Measurements from ENCODE around the gene PARP9. TPM values are rescaled to one million over a fixed set of nuclear protein-coding genes. Genes with fewer than 3 reads are reported as not detected.
A peak's percentile ranks its signal among the peaks of the same experiment; 100 is the strongest.
"Not testable (repeated sequence)": the region's sequence is repeated elsewhere in the genome, so short reads cannot be mapped to it uniquely, and the experiment has no call there.

The PARP9 gene
- total RNA-seq, 1 donor from 2014 or later, result 90.4 TPM

DNA sequence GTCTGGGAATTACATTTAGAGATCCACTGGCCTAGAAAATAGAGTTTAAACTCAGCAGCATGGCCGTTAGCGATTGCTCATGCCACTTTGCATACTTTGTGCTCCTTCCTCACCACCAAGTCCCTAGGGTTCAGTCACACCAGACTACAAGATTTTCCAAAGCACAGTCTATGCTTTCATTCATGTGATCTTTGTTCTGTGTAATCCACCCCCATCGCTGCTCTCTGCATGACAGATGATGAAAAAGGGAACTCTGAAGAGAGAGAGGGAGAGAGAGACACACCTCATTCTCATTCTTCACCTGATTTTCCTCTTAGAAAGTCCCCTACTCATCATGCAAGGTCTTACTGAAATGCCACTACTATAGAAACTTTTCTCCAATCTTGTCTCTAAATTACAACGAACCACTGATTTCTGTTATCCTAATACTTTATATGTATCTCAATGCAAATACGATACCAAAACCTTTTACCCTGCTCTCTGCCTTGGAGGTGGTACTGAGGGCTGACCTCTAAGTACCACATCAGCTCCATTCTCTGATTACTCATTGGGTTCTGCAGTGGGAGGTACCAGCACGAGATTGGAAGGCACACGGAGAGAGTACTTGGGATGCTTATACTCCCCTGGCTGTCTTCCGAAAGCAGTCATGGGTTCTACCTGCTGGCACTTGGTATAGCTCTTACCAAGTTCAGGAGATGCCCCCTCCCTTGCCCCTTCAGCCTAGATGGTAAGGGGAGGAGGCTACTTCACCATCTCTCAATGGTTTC, 12.3 kb upstream of the PARP9 start:
- ATAC-seq, result peak in 1 of 2 donors; percentile 55
- Histone ChIP-seq H3K4me3 (no peak overlapping the region), H3K9me3 (no peaks in the 10 kb centered on the region), H3K36me3 (peaks cover 35% of the 10 kb centered on the region), H3K27ac (no peak overlapping the region), H3K4me1 (peaks cover 32% of the 10 kb centered on the region), H3K27me3 (ENCODE audit: low read depth) (no peaks in the 10 kb centered on the region)
- DNase-seq, result no peak
- intact Hi-C loops (cut with DNase I), result no loop called here
- TF ChIP-seq, protein P1, sequence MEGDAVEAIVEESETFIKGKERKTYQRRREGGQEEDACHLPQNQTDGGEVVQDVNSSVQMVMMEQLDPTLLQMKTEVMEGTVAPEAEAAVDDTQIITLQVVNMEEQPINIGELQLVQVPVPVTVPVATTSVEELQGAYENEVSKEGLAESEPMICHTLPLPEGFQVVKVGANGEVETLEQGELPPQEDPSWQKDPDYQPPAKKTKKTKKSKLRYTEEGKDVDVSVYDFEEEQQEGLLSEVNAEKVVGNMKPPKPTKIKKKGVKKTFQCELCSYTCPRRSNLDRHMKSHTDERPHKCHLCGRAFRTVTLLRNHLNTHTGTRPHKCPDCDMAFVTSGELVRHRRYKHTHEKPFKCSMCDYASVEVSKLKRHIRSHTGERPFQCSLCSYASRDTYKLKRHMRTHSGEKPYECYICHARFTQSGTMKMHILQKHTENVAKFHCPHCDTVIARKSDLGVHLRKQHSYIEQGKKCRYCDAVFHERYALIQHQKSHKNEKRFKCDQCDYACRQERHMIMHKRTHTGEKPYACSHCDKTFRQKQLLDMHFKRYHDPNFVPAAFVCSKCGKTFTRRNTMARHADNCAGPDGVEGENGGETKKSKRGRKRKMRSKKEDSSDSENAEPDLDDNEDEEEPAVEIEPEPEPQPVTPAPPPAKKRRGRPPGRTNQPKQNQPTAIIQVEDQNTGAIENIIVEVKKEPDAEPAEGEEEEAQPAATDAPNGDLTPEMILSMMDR (IDR thresholded peaks at IDR 0.05), result no peak

DNA sequence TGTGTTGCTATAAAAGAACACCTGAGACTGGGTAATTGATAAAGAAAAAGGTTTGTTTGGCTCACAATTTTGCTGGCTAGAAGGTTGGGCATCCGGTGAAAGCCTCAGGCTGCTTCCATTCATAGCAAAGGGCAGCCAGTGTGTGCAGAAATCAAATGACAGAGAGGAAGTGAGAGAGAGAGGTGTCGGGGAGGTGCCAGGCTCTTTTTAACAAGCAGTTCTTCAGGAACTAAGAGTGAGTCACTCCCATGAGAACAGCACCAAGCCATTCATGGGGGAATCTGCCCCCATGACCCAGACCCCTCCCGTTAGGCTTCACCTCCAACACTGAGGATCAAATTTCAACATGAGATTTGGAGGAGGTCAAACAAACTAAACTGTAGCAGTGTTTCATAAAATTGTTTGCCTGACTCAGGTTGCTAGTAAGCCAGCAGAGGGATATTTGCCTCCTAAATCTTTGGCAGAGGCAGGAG, 8.9 kb upstream of the PARP9 start:
- TF ChIP-seq, protein P1 (IDR thresholded peaks at IDR 0.05), result no peak
- peak; percentile 83 to 88 for ATAC-seq
- Histone ChIP-seq H3K27ac (peak overlapping the region; percentile 49), H3K36me3 (peaks cover 67% of the 10 kb centered on the region), H3K9me3 (no peaks in the 10 kb centered on the region), H3K27me3 (ENCODE audit: low read depth) (no peaks in the 10 kb centered on the region), H3K4me3 (no peak overlapping the region), H3K4me1 (peaks cover 45% of the 10 kb centered on the region)
- intact Hi-C loops (cut with DNase I), result no loop called here
- DNase-seq, result peak; percentile 58

DNA sequence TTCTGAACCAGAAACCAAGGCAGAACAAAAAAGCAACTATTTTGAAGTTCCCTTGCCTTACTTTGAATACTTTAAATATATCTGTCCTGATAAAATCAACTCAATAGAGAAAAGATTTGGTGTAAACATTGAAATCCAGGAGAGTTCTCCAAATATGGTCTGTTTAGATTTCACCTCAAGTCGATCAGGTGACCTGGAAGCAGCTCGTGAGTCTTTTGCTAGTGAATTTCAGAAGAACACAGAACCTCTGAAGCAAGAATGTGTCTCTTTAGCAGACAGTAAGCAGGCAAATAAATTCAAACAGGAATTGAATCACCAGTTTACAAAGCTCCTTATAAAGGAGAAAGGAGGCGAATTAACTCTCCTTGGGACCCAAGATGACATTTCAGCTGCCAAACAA, 4.7 kb upstream of the PARP9 start:
- peaks cover 79% of the 10 kb centered on the region for H3K36me3 ChIP-seq
- no peaks in the 10 kb centered on the region for H3K9me3 ChIP-seq
- H3K27ac ChIP-seq, result peak overlapping the region; percentile 4
- TF ChIP-seq, protein P1 (IDR thresholded peaks at IDR 0.05), result no peak
- no peaks in the 10 kb centered on the region for H3K27me3 ChIP-seq (ENCODE audit: low read depth)
- no peak overlapping the region for H3K4me3 ChIP-seq
- H3K4me1 ChIP-seq, result peaks cover 55% of the 10 kb centered on the region
- ATAC-seq (no peak), DNase-seq (no peak)
- intact Hi-C loops (cut with DNase I), result loop anchor here (10.0 kb wide), 1 partner anchor 106 kb away; no protein-coding TSS in a partner anchor

DNA sequence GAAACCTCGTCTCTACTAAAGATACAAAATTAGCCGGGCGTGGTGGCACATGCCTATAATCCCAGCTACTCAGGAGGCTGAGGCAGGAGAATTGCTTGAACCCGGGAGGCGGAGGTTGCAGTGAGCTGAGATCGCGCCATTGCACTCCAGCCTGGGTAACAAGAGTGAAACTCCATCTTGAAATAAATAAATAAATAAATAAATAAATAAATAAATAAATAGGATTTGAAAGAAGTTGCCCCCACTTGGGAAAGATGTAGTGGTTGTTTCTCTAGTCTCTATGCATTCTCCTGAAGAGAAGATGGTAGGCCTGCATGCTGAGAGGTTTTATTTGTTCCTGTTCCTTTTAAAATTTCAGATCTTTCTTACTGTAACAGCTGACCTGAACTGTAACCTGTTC, 4.0 kb upstream of the PARP9 start:
- peaks cover 53% of the 10 kb centered on the region for H3K4me1 ChIP-seq
- intact Hi-C loops (cut with DNase I), result loop anchor here (10.0 kb wide), 1 partner anchor 107 kb away; no protein-coding TSS in a partner anchor
- H3K27ac ChIP-seq; DNase-seq; H3K9me3 ChIP-seq; H3K4me3 ChIP-seq; ATAC-seq; H3K27me3 ChIP-seq (ENCODE audit: low read depth): not testable (repeated sequence)
- peaks cover 75% of the 10 kb centered on the region for H3K36me3 ChIP-seq

DNA sequence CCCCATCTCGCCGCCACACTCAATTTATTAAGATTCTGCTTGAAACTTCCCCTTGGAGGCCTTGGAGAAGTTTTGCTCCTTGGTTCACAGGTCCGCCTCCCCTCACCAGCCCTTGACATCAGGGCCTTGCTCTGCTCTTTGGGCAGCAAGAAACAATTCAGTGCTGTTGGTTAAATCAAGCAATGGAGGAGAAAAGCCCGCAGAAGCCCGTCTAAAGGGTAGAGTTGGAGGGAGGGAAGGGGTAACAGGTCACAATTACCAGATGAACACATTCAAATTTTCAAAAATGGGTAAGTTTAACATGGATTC, 429 bp downstream of the PARP9 start:
- TF ChIP-seq, protein P1 (IDR thresholded peaks at IDR 0.05), result no peak
- Histone ChIP-seq H3K4me3 (peak overlapping the region; percentile 73), H3K36me3 (peaks cover 48% of the 10 kb centered on the region), H3K4me1 (peaks cover 63% of the 10 kb centered on the region), H3K27ac (peak overlapping the region; percentile 98), H3K9me3 (no peaks in the 10 kb centered on the region), H3K27me3 (ENCODE audit: low read depth) (no peaks in the 10 kb centered on the region)
- intact Hi-C loops (cut with DNase I), result loop anchor here (10.0 kb wide), 1 partner anchor 111 kb away; no protein-coding TSS in a partner anchor
- DNase-seq (no peak), ATAC-seq (peak; percentile 23 to 25)
